K562 (cell line): Measurements from ENCODE around the gene MXRA7. TPM values are rescaled to one million over a fixed set of nuclear protein-coding genes. Genes with fewer than 3 reads are reported as not detected.

Experiments used
- ATAC-seq: fragments of 200-7000 bp; cut with Tn5 transposase; 3 replicates; pipeline ENCODE4 v1.9.1; 2020; ENCODE audit warnings: moderate library complexity
- BruUV-seq: library from RNA; stranded (reverse); fragments of 400-500 nt; replicated peaks from 2 replicates; lab custom pipeline; 2021; lab: Mats Ljungman, UMichigan
- CTCF ChIA-PET: fragments of 300-600 bp; formaldehyde crosslinking; extraction: SDS; loops from one replicate; lab custom pipeline; 2021; ENCODE audit warnings: low intra/inter-chr PET ratio; lab: Yijun Ruan, JAX
- POLR2A ChIA-PET: fragments of 300-600, 350-650 bp; sonication (Branson Sonifier 250); formaldehyde crosslinking; extraction: SDS; loops from one replicate; lab custom pipeline; 2021; ENCODE audit warnings: antibody characterized with exemption, inconsistent platforms; lab: Yijun Ruan, JAX
- DNase-seq, 4 experiments: peaks; one replicate each; pipeline versions ENCODE4 v3.0.0 to v3.0.0-alpha.2; 2011 to 2018; ENCODE audit warnings: low spot score in 3 of 4, mixed read lengths in 3 of 4; ENCODE audit errors: extremely low read depth in 1 of 4
- FAIRE-seq: peaks from 2 replicates; lab custom pipeline; 2011; peaks lifted over from hg19 to GRCh38; lab: Jason Lieb, UNC
- H2AFZ ChIP-seq: 2 replicates; pipeline ENCODE4 v1.6.0; 2011; ENCODE audit warnings: low read depth, low read length, control low read depth, inconsistent platforms
- H3K27ac ChIP-seq: fragments of 200-600 bp; 3 replicates; pipeline ENCODE4 v1.8.0; 2011; ENCODE audit warnings: low read depth, mild to moderate bottlenecking, control low read depth, inconsistent platforms, low read length, moderate library complexity, mixed read lengths; ENCODE audit errors: extremely low read depth
- H3K27me3 ChIP-seq, 2 experiments: fragments of 300-600 bp in 1 of 2; 2 replicates in 1 of 2; 3 replicates in 1 of 2; pipeline versions ENCODE4 v1.6.0 to v1.8.0; 2011; ENCODE audit warnings: inconsistent platforms in 2 of 2, low read length in 2 of 2, mild to moderate bottlenecking in 1 of 2, mixed read lengths in 1 of 2, moderate library complexity in 1 of 2; ENCODE audit not compliant: control insufficient read depth in 2 of 2, insufficient read depth in 2 of 2
- H3K36me3 ChIP-seq: fragments of 300-600 bp; 3 replicates; pipeline ENCODE4 v1.8.0; 2011; ENCODE audit warnings: mild to moderate bottlenecking, low read length, inconsistent platforms; ENCODE audit not compliant: control insufficient read depth, insufficient read depth
- H3K4me1 ChIP-seq, 2 experiments: fragments of 200-600 bp in 1 of 2; replicated peaks in 1 of 2; 2 replicates in 1 of 2; 3 replicates in 1 of 2; pipeline versions ENCODE4 v1.5.1 to v1.8.0; 2011; ENCODE audit warnings: inconsistent platforms in 2 of 2, low read length in 2 of 2, mild to moderate bottlenecking in 1 of 2, mixed read lengths in 1 of 2, moderate library complexity in 1 of 2; ENCODE audit not compliant: control insufficient read depth in 2 of 2, insufficient read depth in 2 of 2
- H3K4me2 ChIP-seq: 2 replicates; pipeline ENCODE4 v1.6.1; 2011; ENCODE audit warnings: low read length, control low read depth, inconsistent platforms, mixed read lengths; ENCODE audit not compliant: insufficient read depth
- H3K4me3 ChIP-seq: fragments of 200-600 bp; sonication (generic), shearing (Covaris generic); 2 replicates; pipeline ENCODE4 v1.5.1; 2016; ENCODE audit warnings: control low read depth, inconsistent platforms
- H3K79me2 ChIP-seq: fragments of 200-600 bp; 3 replicates; pipeline ENCODE4 v1.8.0; 2011; ENCODE audit warnings: low read length, inconsistent platforms; ENCODE audit not compliant: control insufficient read depth, insufficient read depth
- H3K9ac ChIP-seq, 2 experiments: 2 replicates each; pipeline versions ENCODE4 v1.6.0 to v1.6.1; 2011; ENCODE audit warnings: low read depth in 2 of 2, low read length in 2 of 2, control low read depth in 1 of 2, inconsistent platforms in 1 of 2, mild to moderate bottlenecking in 1 of 2, mixed read lengths in 1 of 2; ENCODE audit not compliant: insufficient read depth in 1 of 2
- H3K9me1 ChIP-seq: one replicate; pipeline ENCODE4 v1.6.0; 2011; ENCODE audit warnings: inconsistent platforms, mild to moderate bottlenecking, low read length, moderate library complexity; ENCODE audit not compliant: control insufficient read depth, insufficient read depth
- H3K9me3 ChIP-seq: replicated peaks from 2 replicates; pipeline ENCODE4 v1.5.1; 2011; ENCODE audit warnings: low read depth, low read length, inconsistent platforms; ENCODE audit not compliant: control insufficient read depth, insufficient read depth
- H4K20me1 ChIP-seq: replicated peaks from 2 replicates; pipeline ENCODE4 v1.6.1; 2011; ENCODE audit warnings: low read length, inconsistent platforms, mixed read lengths; ENCODE audit not compliant: control insufficient read depth, insufficient read depth
- ADNP ChIP-seq: fragments of 200-800 bp; sonication (Bioruptor generic); IDR thresholded peaks from 2 replicates; pipeline ENCODE4 v1.6.1; 2016; ENCODE audit warnings: missing genetic modification characterization, missing compliant biosample characterization
- BRCA1 ChIP-seq, 2 experiments: fragments of 450-650 bp in 1 of 2; sonication (generic) in 1 of 2; formaldehyde crosslinking in 1 of 2; IDR thresholded peaks; 2 replicates each; pipeline versions ENCODE4 v1.5.0 to v1.6.1; 2017 to 2020; ENCODE audit warnings: mild to moderate bottlenecking in 1 of 2, missing genetic modification reagents in 1 of 2
- BRD9 ChIP-seq: fragments of 450-650 bp; IDR thresholded peaks from 2 replicates; pipeline ENCODE4 v1.6.1; 2018; ENCODE audit warnings: low read depth; ENCODE audit not compliant: partially characterized antibody
- DACH1 ChIP-seq: fragments of 450-650 bp; IDR thresholded peaks from 2 replicates; pipeline ENCODE4 v1.6.1; 2018; ENCODE audit not compliant: partially characterized antibody
- ELF1 ChIP-seq: fragments of 200-800 bp; sonication (Bioruptor generic); IDR thresholded peaks from 2 replicates; pipeline ENCODE4 v1.6.1; 2016; ENCODE audit warnings: missing genetic modification characterization, missing compliant biosample characterization
- ESRRA ChIP-seq: fragments of 450-650 bp; IDR thresholded peaks from 2 replicates; pipeline ENCODE4 v1.6.1; 2014; ENCODE audit warnings: low read depth, mild to moderate bottlenecking, moderate library complexity, borderline replicate concordance
- GATA2 ChIP-seq: sonication (generic); formaldehyde crosslinking; IDR thresholded peaks from 2 replicates; pipeline ENCODE4 v1.4.0; 2020; ENCODE audit warnings: mild to moderate bottlenecking, missing genetic modification reagents
- GATAD2B ChIP-seq: fragments of 450-650 bp; IDR thresholded peaks from 2 replicates; pipeline ENCODE4 v1.6.1; 2017; ENCODE audit warnings: mild to moderate bottlenecking, borderline replicate concordance
- HSF4 ChIP-seq: fragments of 250-450 bp; sonication (Bioruptor Pico); IDR thresholded peaks from 2 replicates; pipeline ENCODE4 v2.1.2; 2022; ENCODE audit warnings: mild to moderate bottlenecking, moderate library complexity, borderline replicate concordance
- KDM1A ChIP-seq, 2 experiments: fragments of 450-650 bp; IDR thresholded peaks; 2 replicates each; pipeline ENCODE4 v1.6.1; 2016; ENCODE audit warnings: mild to moderate bottlenecking in 2 of 2
- LCOR ChIP-seq: sonication (generic); formaldehyde crosslinking; IDR thresholded peaks from 2 replicates; pipeline ENCODE4 v1.8.0; 2022; ENCODE audit warnings: mild to moderate bottlenecking, missing genetic modification reagents
- MTA1 ChIP-seq: fragments of 450-650 bp; IDR thresholded peaks from 2 replicates; pipeline ENCODE4 v1.6.1; 2017; ENCODE audit warnings: borderline replicate concordance
- MTA3 ChIP-seq: fragments of 450-650 bp; formaldehyde crosslinking; IDR thresholded peaks from 2 replicates; pipeline ENCODE4 v1.6.1; 2017; ENCODE audit warnings: mild to moderate bottlenecking, borderline replicate concordance
- MTF1 ChIP-seq: fragments of 250-450 bp; sonication (Bioruptor Pico); IDR thresholded peaks from 2 replicates; pipeline ENCODE4 v1.9.0; 2021; ENCODE audit warnings: moderate library complexity, mild to moderate bottlenecking, inconsistent platforms, borderline replicate concordance
- NCOA2 ChIP-seq, 2 experiments: fragments of 450-650 bp; IDR thresholded peaks; 2 replicates each; pipeline ENCODE4 v1.6.1; 2018; ENCODE audit warnings: mild to moderate bottlenecking in 2 of 2, moderate library complexity in 1 of 2; ENCODE audit not compliant: partially characterized antibody in 2 of 2
- NR3C1 ChIP-seq: sonication (generic); formaldehyde crosslinking; IDR thresholded peaks from 2 replicates; pipeline ENCODE4 v1.8.1; 2022; ENCODE audit warnings: missing genetic modification reagents
- SREBF2 ChIP-seq: sonication (generic); formaldehyde crosslinking; IDR thresholded peaks from 2 replicates; pipeline ENCODE4 v1.4.0; 2020; ENCODE audit warnings: mild to moderate bottlenecking, missing genetic modification reagents
- SRF ChIP-seq, 2 experiments: fragments of 250-450, 450-650 bp in 1 of 2; sonication (Bioruptor Pico) in 1 of 2; sonication (generic) in 1 of 2; formaldehyde crosslinking; IDR thresholded peaks; 2 replicates each; pipeline versions ENCODE4 v1.5.0 to v1.5.1; 2020 to 2022; ENCODE audit warnings: mild to moderate bottlenecking in 1 of 2, missing genetic modification reagents in 1 of 2
- TAF9B ChIP-seq: fragments of 450-650 bp; IDR thresholded peaks from 2 replicates; pipeline ENCODE4 v1.6.1; 2018; ENCODE audit warnings: mild to moderate bottlenecking; ENCODE audit not compliant: partially characterized antibody
- XRCC3 ChIP-seq: fragments of 450-650 bp; IDR thresholded peaks from 2 replicates; pipeline ENCODE4 v1.6.1; 2017; ENCODE audit warnings: mild to moderate bottlenecking, moderate library complexity
- XRCC5 ChIP-seq: fragments of 200-400 bp; formaldehyde crosslinking; IDR thresholded peaks from 2 replicates; pipeline ENCODE4 v1.6.1; 2017; ENCODE audit warnings: low read depth, mild to moderate bottlenecking, low read length
- ZNF134 ChIP-seq: fragments of 250-450 bp; sonication (Bioruptor Pico); conservative IDR thresholded peaks from 2 replicates; pipeline ENCODE4 v1.4.0; 2020
- ZNF717 ChIP-seq: fragments of 250-450 bp; sonication (Bioruptor Pico); IDR thresholded peaks from 2 replicates; pipeline ENCODE4 v1.5.0; 2021
- WGBS: fragments of 100-300 bp; shearing (Covaris generic); methylation state at CpG from one replicate; pipeline ENCODE4 v1.1.6; 2016; ENCODE audit warnings: low coverage, mixed read lengths; ENCODE audit not compliant: insufficient coverage; ENCODE audit errors: missing lambda C conversion rate; 5-methylcytosine and 5-hydroxymethylcytosine counted together
- in situ Hi-C: fragments of 300-500 bp; cut with MboI; formaldehyde crosslinking; loops from 4 replicates; pipeline ENCODE4 v1.15.0; 2018; ENCODE audit warnings: inconsistent platforms, mixed read lengths
- intact Hi-C: fragments of 100-400 bp; cut with micrococcal nuclease; formaldehyde crosslinking; loops from 2 replicates; pipeline ENCODE4 v1.14.2; 2022
- polyA plus RNA-seq, 8 experiments: library from polyadenylated mRNA; depleted of rRNA in 4 of 8; stranded (reverse) in 5 of 8; unstranded in 3 of 8; fragments of >200 nt; fragmentation: Nextera tagmentation in 2 of 8; fragmentation: Illumina TruSeq in 1 of 8; extraction: Ambion mirVana in 2 of 8; extraction: Trizol in 1 of 8; gene quantifications; 2 replicates each; pipeline versions ENCODE4 v1.2.1 to v1.2.3, GENCODE V29; 2011 to 2014; ENCODE audit warnings: inconsistent platforms in 1 of 8, missing spikeins in 1 of 8
- total RNA-seq, 7 experiments: library from RNA; depleted of rRNA in 6 of 7; stranded (reverse); fragments of >200 nt in 6 of 7; fragmentation: Illumina TruSeq in 2 of 7; extraction: Trizol in 2 of 7; gene quantifications; 2 replicates each; pipeline versions ENCODE4 v1.2.1 to v1.2.3, GENCODE V29; 2011 to 2021; ENCODE audit warnings: low replicate concordance in 1 of 7
- TF ChIP-seq, protein P1 (sequence below): fragments of 450-650 bp; IDR thresholded peaks from 2 replicates; pipeline ENCODE4 v1.6.1; 2016; ENCODE audit warnings: antibody characterized with exemption

MXRA7 gene
- total and polyA plus RNA-seq, 9 of the 15 experiments (the other 6 are each of a cell fraction or from before 2014, with no cell fraction given), result 2.6 to 38.4 (median 14.3) TPM

DNA sequence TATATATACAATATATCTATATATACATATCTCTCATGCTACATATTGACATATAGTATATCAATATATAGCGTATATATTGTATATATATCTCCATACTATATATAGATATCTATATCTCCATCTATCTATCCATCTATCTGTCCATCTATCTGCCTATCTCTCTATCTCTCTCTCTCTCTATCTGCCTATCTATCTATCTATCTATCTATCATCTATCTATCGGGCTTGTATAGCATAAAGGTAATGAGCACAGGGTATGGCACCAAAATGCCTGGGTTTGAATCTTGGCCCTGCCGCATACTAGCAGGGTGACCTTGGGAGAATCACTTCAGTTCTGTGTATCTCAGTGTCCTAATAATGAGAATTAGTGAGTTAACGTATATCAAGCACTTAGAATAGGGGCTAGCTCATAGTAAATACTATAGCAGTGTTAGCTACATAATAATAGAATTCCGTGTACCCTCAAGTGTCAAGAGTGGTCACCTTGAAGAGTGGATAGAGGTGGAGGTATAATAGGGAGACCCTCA, 68.7 kb downstream of the MXRA7 start:
- H3K4me1 ChIP-seq, result peaks cover 34 to 39% of the 10 kb centered on the region in 2 experiments; a peak in 4 of 5 replicates
- H3K79me2 ChIP-seq, result peaks cover 64% of the 10 kb centered on the region
- H3K9me3 ChIP-seq, result peaks cover 8% of the 10 kb centered on the region
- ChIA-PET CTCF (no interaction called here), POLR2A (interaction anchor here (1.9 to 2.8 kb wide), 3 partner anchors 15 to 85 kb away, joined by 8 to 14 read pairs (median 9); no protein-coding TSS in a partner anchor)
- H3K9me1 ChIP-seq, result no peaks in the 10 kb centered on the region
- in situ Hi-C loops, result no loop called here
- H3K4me3 ChIP-seq, result peak overlapping the region; percentile 47
- peak in 1 of 4 experiments; percentile 8 for DNase-seq
- intact Hi-C loops, result loop anchor here (5.0 kb wide), 1 partner anchor 85 kb away; the partner anchor contains the start of genes JMJD6 and METTL23
- H3K27me3 ChIP-seq, result no peaks in the 10 kb centered on the region
- 19% methylated on average over 5 of the region's 5 CpGs for WGBS
- no TSS peak for BruUV-seq
- H3K4me2 ChIP-seq, result peak overlapping the region; percentile 98
- peak; percentile 1; the same call in 2 of the 3 replicates for ATAC-seq
- peak overlapping the region; percentile 94 for H3K27ac ChIP-seq
- peak overlapping the region; percentile 90 to 93; a peak in 3 of 4 replicates for H3K9ac ChIP-seq
- H2AFZ ChIP-seq, result no peak overlapping the region
- H3K36me3 ChIP-seq, result peaks cover 15% of the 10 kb centered on the region
- H4K20me1 ChIP-seq, result no peaks in the 10 kb centered on the region
- no peak for FAIRE-seq
- TF ChIP-seq BRCA1 (IDR thresholded peaks at IDR 0.05) (no peak), BRCA1 (CRISPR knock-in tag; IDR thresholded peaks at IDR 0.05) (no peak), XRCC3 (0 out of 2 replicates have a peak, but pooled peaks have one; percentile 12), LCOR (no peak), ADNP (tag) (peak; percentile 18), TAF9B (peak; percentile 31), MTA3 (0 out of 2 replicates have a peak, but pooled peaks have one; percentile 19), NCOA2 (IDR thresholded peaks at IDR 0.05; ENCODE audit: partially characterized antibody in 2 of 2) (peak in 1 of 2 experiments; percentile 54), GATA2 (peak; percentile 65), HSF4 (no peak), ZNF717 (no peak), GATAD2B (peak; percentile 87), DACH1 (peak; percentile 78), MTA1 (peak; percentile 69), MTF1 (no peak), XRCC5 (no peak), SRF (CRISPR knock-in tag; IDR thresholded peaks at IDR 0.05) (0 out of 4 replicates have a peak, but pooled peaks of 1 of the 2 experiments have one; percentile 24), ESRRA (peak; percentile 65; the same call in 1 of the 2 replicates), KDM1A (IDR thresholded peaks at IDR 0.05) (0 out of 4 replicates have a peak, but pooled peaks of 1 of the 2 experiments have one; percentile 25), NR3C1 (CRISPR knock-in tag) (no peak), BRD9 (no peak), ELF1 (tag) (no peak; the same call in 1 of the 2 replicates), ZNF134 (no peak), SREBF2 (CRISPR knock-in tag) (no peak)
- TF ChIP-seq, protein P1, sequence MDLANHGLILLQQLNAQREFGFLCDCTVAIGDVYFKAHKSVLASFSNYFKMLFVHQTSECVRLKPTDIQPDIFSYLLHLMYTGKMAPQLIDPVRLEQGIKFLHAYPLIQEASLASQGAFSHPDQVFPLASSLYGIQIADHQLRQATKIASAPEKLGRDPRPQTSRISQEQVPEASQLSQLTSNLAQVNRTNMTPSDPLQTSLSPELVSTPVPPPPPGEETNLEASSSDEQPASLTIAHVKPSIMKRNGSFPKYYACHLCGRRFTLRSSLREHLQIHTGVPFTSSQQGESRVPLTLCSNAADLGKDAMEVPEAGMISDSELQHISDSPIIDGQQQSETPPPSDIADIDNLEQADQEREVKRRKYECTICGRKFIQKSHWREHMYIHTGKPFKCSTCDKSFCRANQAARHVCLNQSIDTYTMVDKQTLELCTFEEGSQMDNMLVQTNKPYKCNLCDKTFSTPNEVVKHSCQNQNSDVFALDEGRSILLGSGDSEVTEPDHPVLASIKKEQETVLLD, result peak; percentile 85; the same call in 1 of the 2 replicates
